Endothelial cell of umbilical vein (primary cell): ENCODE results near the gene ARHGAP31. TPM values are rescaled to one million over a fixed set of nuclear protein-coding genes. Genes with fewer than 3 reads are reported as not detected.

Experiments
- BruUV-seq: library from RNA; stranded (reverse); fragments of 400-500 nt; replicated peaks from 2 replicates; lab custom pipeline; 2021; lab: Mats Ljungman, UMichigan
- CTCF ChIA-PET: fragments of 300-600, 350-600 bp; sonication (Branson Sonifier 250); formaldehyde crosslinking; loops from one replicate; lab custom pipeline; 2021; ENCODE audit warnings: antibody characterized with exemption, inconsistent platforms; lab: Charles Lee
- POLR2A ChIA-PET: fragments of 300-600, 350-600 bp; sonication (Branson Sonifier 250); formaldehyde crosslinking; loops from one replicate; lab custom pipeline; 2021; ENCODE audit warnings: antibody characterized with exemption, inconsistent platforms; lab: Charles Lee
- DNase-seq: peaks from one replicate; pipeline ENCODE4 v3.0.0-alpha.2; 2011; ENCODE audit warnings: low read depth, low spot score
- FAIRE-seq: peaks from 2 replicates; lab custom pipeline; 2011; peaks lifted over from hg19 to GRCh38; lab: Jason Lieb, UNC
- H2AFZ ChIP-seq: 2 replicates; pipeline ENCODE4 v1.6.0; 2012; ENCODE audit warnings: low read depth, low read length, control low read depth, inconsistent platforms
- H3K27ac ChIP-seq: 2 replicates; pipeline ENCODE4 v1.5.1; 2011; ENCODE audit warnings: low read depth, mild to moderate bottlenecking, control low read depth, low read length, moderate library complexity; ENCODE audit not compliant: insufficient read depth
- H3K27me3 ChIP-seq, 2 experiments: 2 replicates each; pipeline versions ENCODE4 v1.6.0 to v1.6.1; 2011; ENCODE audit warnings: low read length in 2 of 2, mixed read lengths in 1 of 2; ENCODE audit not compliant: control insufficient read depth in 2 of 2, insufficient read depth in 2 of 2
- H3K36me3 ChIP-seq, 2 experiments: 2 replicates in 1 of 2; 3 replicates in 1 of 2; pipeline ENCODE4 v1.5.1; 2011; ENCODE audit warnings: low read length in 2 of 2, mild to moderate bottlenecking in 1 of 2, moderate library complexity in 1 of 2; ENCODE audit not compliant: control insufficient read depth in 2 of 2, insufficient read depth in 2 of 2; ENCODE audit errors: extremely low read depth in 1 of 2
- H3K4me1 ChIP-seq: 3 replicates; pipeline ENCODE4 v1.5.1; 2011; ENCODE audit warnings: mild to moderate bottlenecking, low read length; ENCODE audit not compliant: control insufficient read depth, insufficient read depth; ENCODE audit errors: extremely low read depth
- H3K4me2 ChIP-seq: 2 replicates; pipeline ENCODE4 v1.6.1; 2011; ENCODE audit warnings: low read length, control low read depth, mixed read lengths; ENCODE audit not compliant: insufficient read depth
- H3K4me3 ChIP-seq, 3 experiments: fragments of 200-600 bp in 1 of 3; sonication (generic), shearing (Covaris generic) in 1 of 3; replicated peaks in 1 of 3; 2 replicates each; pipeline ENCODE4 v1.5.1; 2011 to 2016; ENCODE audit warnings: control low read depth in 3 of 3, low read length in 3 of 3, mild to moderate bottlenecking in 2 of 3, inconsistent platforms in 1 of 3, low read depth in 1 of 3, moderate library complexity in 1 of 3; ENCODE audit not compliant: insufficient read depth in 1 of 3
- H3K79me2 ChIP-seq: 2 replicates; pipeline ENCODE4 v1.6.0; 2012; ENCODE audit warnings: low read length, inconsistent platforms; ENCODE audit not compliant: control insufficient read depth, insufficient read depth
- H3K9ac ChIP-seq: replicated peaks from 2 replicates; pipeline ENCODE3; 2011; ENCODE audit warnings: low read length, control low read depth; ENCODE audit not compliant: insufficient read depth; ENCODE audit errors: extremely low read depth
- H3K9me1 ChIP-seq: replicated peaks from 3 replicates; pipeline ENCODE4 v1.6.0; 2011; ENCODE audit warnings: mild to moderate bottlenecking, low read length; ENCODE audit not compliant: control insufficient read depth, insufficient read depth; ENCODE audit errors: extremely low read depth
- H3K9me3 ChIP-seq: replicated peaks from 2 replicates; pipeline ENCODE4 v1.5.1; 2012; ENCODE audit warnings: low read length, inconsistent platforms; ENCODE audit not compliant: control insufficient read depth, insufficient read depth
- H4K20me1 ChIP-seq: replicated peaks from 2 replicates; pipeline ENCODE3; 2011; ENCODE audit warnings: mild to moderate bottlenecking, low read length; ENCODE audit not compliant: control insufficient read depth, insufficient read depth; ENCODE audit errors: extremely low read depth
- EZH2 ChIP-seq: IDR thresholded peaks from 2 replicates; pipeline ENCODE4 v1.6.1; 2012; ENCODE audit warnings: borderline replicate concordance, low read depth, mild to moderate bottlenecking, moderate library complexity, low read length, inconsistent platforms; ENCODE audit not compliant: severe bottlenecking
- GATA2 ChIP-seq: IDR thresholded peaks from 2 replicates; pipeline ENCODE4 v1.7.0; 2011; ENCODE audit warnings: low read depth, mild to moderate bottlenecking, moderate library complexity, mixed read lengths, low read length; ENCODE audit not compliant: insufficient read length, insufficient read depth
- MAX ChIP-seq: IDR thresholded peaks from 2 replicates; pipeline ENCODE4 v1.6.1; 2011; ENCODE audit not compliant: insufficient read depth, insufficient read length
- MYC ChIP-seq: IDR thresholded peaks from one replicate; pipeline ENCODE4 v1.6.1; 2011; ENCODE audit warnings: mild to moderate bottlenecking, low read depth, low read length
- dilution Hi-C: fragments of 300-500 bp; cut with MboI; formaldehyde crosslinking; loops from one replicate; pipeline ENCODE4 v1.15.0; 2019; ENCODE audit warnings: low sequenced_read_pairs; ENCODE audit not compliant: extremely low pct_ligation_motif_present
- intact Hi-C: fragments of 100-400 bp; cut with micrococcal nuclease; formaldehyde crosslinking; loops from one replicate; pipeline ENCODE4 v1.10.0; 2022
- polyA plus RNA-seq, 4 experiments: library from polyadenylated mRNA; depleted of rRNA in 3 of 4; stranded (reverse) in 3 of 4; unstranded in 1 of 4; fragments of >200 nt; gene quantifications; 2 replicates each; pipeline versions ENCODE4 v1.2.1 to v1.2.3, GENCODE V29; 2011 to 2012; ENCODE audit warnings: missing spikeins in 1 of 4
- total RNA-seq: library from RNA; stranded (reverse); gene quantifications from 2 replicates; pipeline ENCODE4 v1.2.3, GENCODE V29; 2021
- TF ChIP-seq, protein P1 (sequence below), 2 donors: IDR thresholded peaks; 1 replicate in 1 of 2; 2 replicates in 1 of 2; pipeline ENCODE4 v1.5.1; 2011; ENCODE audit warnings: low read length in 2 of 2, mild to moderate bottlenecking in 2 of 2, moderate library complexity in 2 of 2, control low read depth in 1 of 2, inconsistent platforms in 1 of 2, low read depth in 1 of 2; ENCODE audit not compliant: insufficient read depth in 1 of 2; ENCODE audit errors: extremely low read depth in 1 of 2

ARHGAP31 gene
- total and polyA plus RNA-seq, 2 donors (not counting 3 experiments of a cell fraction or from before 2014, with no cell fraction given): 25.5 to 65.8 TPM

DNA sequence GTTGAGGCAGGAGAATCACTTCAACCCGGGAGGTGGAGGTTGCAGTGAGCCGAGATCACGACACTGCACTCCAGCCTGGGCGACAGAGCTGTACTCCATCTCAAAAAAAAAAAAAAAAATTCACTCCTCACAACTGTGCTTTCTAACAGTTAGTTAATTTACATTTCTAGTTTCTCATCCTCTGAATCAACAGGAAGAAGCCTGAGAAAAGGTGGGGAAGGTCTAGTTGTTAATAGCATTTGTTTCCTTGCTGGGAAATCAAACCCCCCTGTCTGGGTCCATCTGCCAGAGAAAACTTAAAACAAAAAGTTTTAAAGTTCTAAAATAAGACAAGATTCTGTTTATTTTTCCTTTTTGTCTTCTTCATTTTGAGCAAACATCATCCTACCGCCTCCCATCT, 106.9 kb downstream of the ARHGAP31 start:
- CTCF ChIA-PET: no interaction called here
- no peak overlapping the region for H3K4me3 ChIP-seq
- H3K9me3 ChIP-seq: no peaks in the 10 kb centered on the region
- no peak overlapping the region for H3K4me2 ChIP-seq
- intact Hi-C loops (no loop called here), dilution Hi-C loops (no loop called here)
- BruUV-seq: no TSS peak
- H3K27me3 ChIP-seq: no peaks in the 10 kb centered on the region
- POLR2A ChIA-PET: no interaction called here
- no peak overlapping the region for H2AFZ ChIP-seq
- FAIRE-seq (no peak), DNase-seq (no peak)
- no peak overlapping the region for H3K27ac ChIP-seq
- H3K36me3 ChIP-seq: peaks cover 34 to 36% of the 10 kb centered on the region in 2 experiments
- no peak for TF ChIP-seq EZH2
- TF ChIP-seq MAX: no peak
- no peak for TF ChIP-seq MYC
- TF ChIP-seq, protein P1, sequence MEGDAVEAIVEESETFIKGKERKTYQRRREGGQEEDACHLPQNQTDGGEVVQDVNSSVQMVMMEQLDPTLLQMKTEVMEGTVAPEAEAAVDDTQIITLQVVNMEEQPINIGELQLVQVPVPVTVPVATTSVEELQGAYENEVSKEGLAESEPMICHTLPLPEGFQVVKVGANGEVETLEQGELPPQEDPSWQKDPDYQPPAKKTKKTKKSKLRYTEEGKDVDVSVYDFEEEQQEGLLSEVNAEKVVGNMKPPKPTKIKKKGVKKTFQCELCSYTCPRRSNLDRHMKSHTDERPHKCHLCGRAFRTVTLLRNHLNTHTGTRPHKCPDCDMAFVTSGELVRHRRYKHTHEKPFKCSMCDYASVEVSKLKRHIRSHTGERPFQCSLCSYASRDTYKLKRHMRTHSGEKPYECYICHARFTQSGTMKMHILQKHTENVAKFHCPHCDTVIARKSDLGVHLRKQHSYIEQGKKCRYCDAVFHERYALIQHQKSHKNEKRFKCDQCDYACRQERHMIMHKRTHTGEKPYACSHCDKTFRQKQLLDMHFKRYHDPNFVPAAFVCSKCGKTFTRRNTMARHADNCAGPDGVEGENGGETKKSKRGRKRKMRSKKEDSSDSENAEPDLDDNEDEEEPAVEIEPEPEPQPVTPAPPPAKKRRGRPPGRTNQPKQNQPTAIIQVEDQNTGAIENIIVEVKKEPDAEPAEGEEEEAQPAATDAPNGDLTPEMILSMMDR (IDR thresholded peaks at IDR 0.05; ENCODE audit: extremely low read depth in 1 of 2, insufficient read depth in 1 of 2, low read depth in 1 of 2, low read length in 2 of 2): no peak
- TF ChIP-seq GATA2: no peak
- no peaks in the 10 kb centered on the region for H3K79me2 ChIP-seq
- no peaks in the 10 kb centered on the region for H3K4me1 ChIP-seq
- no peaks in the 10 kb centered on the region for H3K9me1 ChIP-seq
- H4K20me1 ChIP-seq: no peaks in the 10 kb centered on the region
- no peak overlapping the region for H3K9ac ChIP-seq
